Dermis blood vessel endothelial cell (primary cell): ENCODE data around the gene SCN1B. TPM values are rescaled to one million over a fixed set of nuclear protein-coding genes. Genes with fewer than 3 reads are reported as not detected.

Experiments
- DNase-seq: peaks from one replicate; pipeline ENCODE4 v3.0.0; 2010
- total RNA-seq: library from RNA; depleted of rRNA; stranded (reverse); fragments of >200 nt; gene quantifications from 2 replicates; pipeline ENCODE4 v1.2.3, GENCODE V29; 2014

SCN1B gene
- total RNA-seq, 1 donor from 2014 or later, result 6.5 TPM

DNA sequence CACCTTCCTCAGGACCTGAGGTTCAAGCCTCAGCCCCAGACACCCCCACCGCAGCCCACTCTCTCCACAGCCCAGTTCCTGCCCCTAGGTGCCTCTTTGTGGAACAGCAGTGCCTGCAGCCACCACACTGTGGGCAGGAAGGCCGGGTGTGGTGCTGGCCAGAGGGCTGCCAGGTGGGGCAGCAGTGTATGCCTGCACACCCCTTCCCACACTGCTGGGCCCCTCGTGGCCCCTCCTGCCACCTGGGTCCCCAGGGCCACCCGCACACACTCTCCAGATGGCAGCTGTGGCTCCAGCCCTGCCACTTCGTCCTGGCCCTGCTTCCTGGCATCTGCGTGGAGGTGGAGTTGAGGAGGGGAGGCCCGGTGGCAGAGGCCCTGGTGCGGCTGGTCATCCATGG lies 46.4 kb downstream of the SCN1B start:
- DNase-seq, result no peak

DNA sequence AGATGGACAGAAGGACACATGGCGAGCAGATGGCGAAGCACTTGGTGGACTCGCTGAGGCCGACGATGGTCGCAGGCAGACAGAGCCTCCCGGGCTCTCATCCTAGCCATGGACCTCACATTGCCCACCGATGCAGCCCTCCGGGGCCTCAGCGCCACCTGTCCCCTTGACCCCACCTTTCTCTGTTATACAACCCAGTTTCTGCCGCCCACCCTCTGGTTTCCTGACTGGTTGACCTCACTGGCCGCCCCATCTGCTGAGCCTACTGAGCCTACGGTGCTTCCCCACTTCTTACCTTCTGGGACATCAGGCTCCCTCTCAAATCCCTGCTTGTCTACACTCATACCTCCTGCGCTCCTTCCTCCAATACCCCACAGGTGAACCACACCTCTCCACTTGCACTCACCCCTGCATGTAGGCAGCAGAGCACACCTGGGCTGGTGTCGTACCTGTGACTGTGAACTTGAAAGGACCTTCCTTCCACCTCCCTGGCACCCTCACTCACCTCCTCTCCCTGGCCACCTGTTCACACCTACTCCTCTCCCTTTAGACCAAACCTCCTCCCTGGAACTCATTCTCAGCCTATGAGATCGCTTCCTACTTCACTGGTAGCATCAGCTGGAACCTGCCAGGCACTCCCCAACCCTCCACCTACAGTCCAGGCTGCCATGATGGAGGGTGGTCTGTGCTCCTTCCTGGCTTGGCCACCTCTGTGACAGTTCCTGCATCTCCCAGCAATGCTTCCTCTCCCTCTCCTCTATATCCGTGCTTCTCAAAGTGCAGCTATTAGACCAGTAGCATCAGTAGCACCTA lies 47.3 kb downstream of the SCN1B start:
- no peak for DNase-seq

- no peak for DNase-seq
Observed at GRCh38 chr19:35079826-35080225, 49.6 kb downstream of the SCN1B start.

DNA sequence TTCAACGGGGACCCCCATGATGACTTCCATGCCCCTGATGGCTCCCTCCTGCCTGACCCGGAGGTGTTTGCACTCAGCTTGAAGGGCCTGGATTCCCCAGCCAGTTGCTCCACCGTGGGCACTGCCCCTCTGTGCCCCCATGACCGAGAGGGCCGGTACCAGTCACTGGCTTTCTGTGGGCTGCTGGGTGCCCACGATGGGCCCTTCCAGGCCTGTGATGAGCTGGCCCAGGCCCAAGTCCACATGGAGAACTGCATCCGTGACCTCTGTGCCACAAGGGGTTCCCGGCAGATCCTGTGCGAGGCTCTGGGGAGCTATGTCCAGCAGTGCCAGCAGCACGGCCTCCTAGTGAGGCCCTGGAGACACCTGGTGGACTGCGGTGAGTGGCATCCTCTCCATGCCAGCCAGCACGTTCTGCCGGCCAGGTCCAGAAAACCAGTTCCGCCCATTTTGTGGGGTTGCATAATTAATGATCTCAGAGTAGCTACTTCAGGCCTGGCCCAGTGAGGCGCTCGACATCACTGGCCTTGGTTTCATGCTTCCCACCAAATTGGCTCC lies 50.4 kb downstream of the SCN1B start:
- DNase-seq, result no peak

DNA sequence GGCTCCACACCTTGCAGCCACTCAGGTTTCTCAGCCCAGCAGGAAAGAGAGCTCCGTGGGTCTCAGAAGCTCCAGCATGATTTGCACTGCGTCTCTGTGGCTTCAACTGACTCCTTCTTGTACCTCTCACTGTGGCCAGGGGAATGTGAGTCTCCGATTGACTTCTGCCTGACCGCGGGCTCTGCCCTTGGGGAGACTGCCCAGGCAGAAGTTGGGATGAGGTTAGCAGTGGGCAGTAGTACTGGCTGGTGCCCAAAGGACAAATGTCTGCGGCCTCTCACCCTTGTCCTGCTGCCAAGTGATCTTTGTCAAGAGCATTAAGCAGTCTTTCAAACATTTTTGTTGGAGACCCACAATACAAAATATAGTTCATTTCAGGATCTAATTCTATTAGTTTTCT lies 50.9 kb downstream of the SCN1B start:
- no peak for DNase-seq

DNA sequence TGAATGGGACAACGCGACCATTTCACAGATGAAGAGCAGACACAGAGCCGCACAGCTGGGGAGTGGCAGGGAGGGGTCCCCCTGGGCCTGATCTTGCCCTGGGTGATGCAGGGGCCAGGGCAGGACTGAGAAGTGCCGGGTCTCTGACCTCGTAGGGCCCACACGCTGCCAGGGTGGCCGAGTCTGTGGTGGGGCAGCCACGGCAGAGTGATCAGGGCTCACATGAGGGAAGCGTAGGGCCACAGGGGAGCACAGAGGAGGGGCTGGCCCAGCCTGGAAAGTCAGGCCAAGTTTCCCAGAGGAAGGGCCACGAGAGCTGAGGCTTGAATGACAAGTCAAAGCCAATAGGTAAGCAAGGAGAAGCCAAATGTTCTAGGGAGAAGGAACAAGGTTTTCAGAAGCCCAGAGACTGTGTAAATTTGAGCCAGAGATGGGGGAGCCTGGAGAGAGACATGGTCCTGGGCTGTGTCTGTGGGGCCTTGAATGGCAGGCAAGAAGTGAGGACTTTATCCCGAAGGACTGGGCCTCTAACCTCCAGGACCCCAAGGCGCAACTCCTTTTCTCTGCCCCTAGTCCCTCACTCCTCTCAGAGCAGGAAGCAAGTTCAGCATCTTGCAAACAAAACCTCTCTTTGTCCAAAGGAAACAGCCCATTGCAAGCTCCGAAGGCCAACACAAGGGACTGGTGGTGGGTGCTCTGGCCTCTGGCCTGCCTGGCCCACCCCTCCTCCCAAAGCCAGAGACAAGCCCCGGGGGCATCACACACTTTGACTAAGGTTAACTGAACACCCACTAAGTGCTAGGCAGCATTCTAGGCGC lies 53.6 kb downstream of the SCN1B start:
- no peak for DNase-seq

GRCh38 chr19:35084509-35084762 lies 54.2 kb downstream of the SCN1B start:
- no peak for DNase-seq

- no peak for DNase-seq
Observed at GRCh38 chr19:35085947-35086346, 55.7 kb downstream of the SCN1B start.

DNA sequence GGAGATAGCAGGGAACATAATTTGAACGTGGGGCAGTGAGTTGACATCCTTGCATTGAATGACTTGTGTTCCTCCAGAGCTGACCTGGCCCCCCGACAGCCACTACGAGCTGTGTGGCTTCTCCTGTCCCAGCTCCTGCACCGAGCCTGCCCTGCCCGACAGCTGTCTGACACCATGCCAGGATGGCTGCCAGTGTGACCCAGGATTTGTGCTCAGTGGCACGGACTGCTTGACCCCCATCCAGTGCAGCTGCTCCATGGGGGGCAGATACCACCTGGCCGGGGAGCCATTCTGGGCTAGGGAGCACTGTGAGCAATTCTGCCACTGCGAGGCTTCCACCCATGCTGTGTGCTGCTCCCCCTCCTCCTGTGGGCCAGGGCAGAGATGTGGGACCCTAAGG lies 56.2 kb downstream of the SCN1B start:
- no peak for DNase-seq

DNA sequence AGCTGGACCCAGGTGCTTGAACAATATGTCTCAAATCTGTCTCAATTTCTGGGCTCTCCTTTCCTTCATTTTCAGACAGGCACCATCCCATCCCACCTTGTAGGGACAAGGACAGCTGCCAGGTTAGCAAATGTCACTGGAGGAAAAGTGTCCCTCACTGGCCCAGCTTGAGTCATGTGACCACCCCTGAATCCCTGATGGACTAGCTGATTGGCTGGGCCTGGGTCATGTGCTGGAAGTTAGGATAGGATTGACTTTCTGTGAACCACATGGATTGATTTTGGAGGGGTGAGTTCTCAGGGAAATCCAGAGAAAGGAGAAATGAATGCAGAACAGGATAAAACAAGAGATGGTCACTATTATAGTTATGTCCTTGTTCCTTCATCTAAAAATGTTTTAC lies 57.1 kb downstream of the SCN1B start:
- DNase-seq, result no peak

DNA sequence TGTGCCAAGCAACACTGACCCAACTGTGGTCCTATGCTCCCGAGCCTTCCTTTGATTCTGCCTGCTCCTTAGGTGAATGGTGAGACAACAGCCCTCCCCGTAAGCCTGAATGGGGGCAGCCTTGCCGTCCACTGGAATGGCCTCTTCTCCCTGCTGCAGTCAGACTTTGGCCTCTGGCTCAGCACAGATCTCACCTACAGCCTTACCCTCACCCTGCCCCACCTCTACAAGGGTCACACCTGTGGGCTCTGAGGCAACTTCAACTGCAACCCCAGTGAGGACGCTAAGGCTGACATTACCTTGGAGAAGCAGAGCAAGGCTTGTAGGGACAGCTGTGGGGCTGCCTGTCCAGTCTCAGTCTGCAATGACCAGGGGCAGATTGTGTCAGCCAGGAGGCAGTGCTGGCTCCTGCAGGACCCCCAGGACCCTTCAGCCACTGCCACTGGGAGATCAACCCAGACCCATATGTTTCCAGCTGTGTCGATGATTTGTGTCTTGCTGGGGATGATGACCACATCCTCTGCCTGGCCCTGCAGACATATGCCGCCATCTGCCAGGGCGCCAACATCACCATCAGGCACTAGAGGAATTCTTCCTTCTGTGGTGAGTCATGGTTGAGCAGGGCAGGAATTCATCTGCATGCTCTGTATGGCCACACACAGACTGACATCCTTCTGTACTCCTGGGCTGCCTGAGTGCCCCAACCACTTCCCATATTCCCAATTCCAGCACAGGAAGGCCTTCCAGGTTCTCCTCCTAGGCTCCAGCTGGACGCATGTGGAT lies 58.1 kb downstream of the SCN1B start:
- peak; percentile 34 for DNase-seq

DNA sequence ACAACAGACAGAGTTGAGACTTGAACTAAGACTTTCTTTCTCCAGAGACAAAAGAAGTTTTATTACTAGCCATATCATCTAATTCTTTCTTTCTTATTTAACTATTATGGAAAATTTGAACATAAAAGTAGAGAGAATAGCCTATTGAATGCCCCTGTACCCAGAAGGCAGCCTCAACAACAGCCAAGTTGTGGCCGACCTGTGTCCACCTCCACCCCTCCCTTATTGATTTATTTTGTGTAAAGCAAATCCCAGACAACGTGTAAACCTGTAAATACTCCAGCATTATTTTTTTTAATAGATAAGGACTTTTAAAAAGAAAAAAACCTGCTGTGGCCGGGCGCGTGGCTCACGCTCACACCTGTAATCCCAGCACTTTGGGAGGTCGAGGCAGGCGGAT lies 59.3 kb downstream of the SCN1B start:
- no peak for DNase-seq

Other genes starting within 250 kb of the SCN1B start
- gene ZNF30, start 103.6 kb upstream of the SCN1B start, total RNA-seq, result 5.2 and 7.3 TPM in 2 replicates
- gene ZNF792, start 66.2 kb upstream of the SCN1B start, total RNA-seq, result 55.2 and 57.2 TPM in 2 replicates
- gene GRAMD1A, start 30.1 kb upstream of the SCN1B start, total RNA-seq, result 48.5 and 56.0 TPM in 2 replicates
- 0.09 and 0.17 TPM in 2 replicates for gene HPN, start 11.3 kb downstream of the SCN1B start, total RNA-seq
- gene FXYD3, start 85.4 kb downstream of the SCN1B start, total RNA-seq, result 0.68 TPM in 1 of 2 replicates, not detected in the other
- 0.34 TPM in 1 of 2 replicates, not detected in the other for gene LGI4, start 104.6 kb downstream of the SCN1B start, total RNA-seq
- gene FXYD1, start 108.4 kb downstream of the SCN1B start, total RNA-seq, result not detected in 2 replicates
- gene FXYD7, start 112.8 kb downstream of the SCN1B start, total RNA-seq, result not detected in 2 replicates
- 17.2 and 19.3 TPM in 2 replicates for gene FXYD5, start 124.3 kb downstream of the SCN1B start, total RNA-seq
- gene FAM187B, start 198.3 kb downstream of the SCN1B start, total RNA-seq, result not detected in 2 replicates
- gene LSR, start 218.5 kb downstream of the SCN1B start, total RNA-seq, result 0.56 and 2.0 TPM in 2 replicates
- gene USF2, start 238.5 kb downstream of the SCN1B start, total RNA-seq, result 47.5 and 58.2 TPM in 2 replicates